Upper lobe of right lung (tissue), 1 donor: ENCODE measurements around the gene IL1RN. TPM values are rescaled to one million over a fixed set of nuclear protein-coding genes. Genes with fewer than 3 reads are reported as not detected.

Experiments used
- ATAC-seq: fragments of 200-7000 bp; cut with Tn5 transposase; one replicate; pipeline ENCODE4 v1.9.1; 2020; ENCODE audit warnings: mild to moderate bottlenecking, moderate library complexity
- DNase-seq: peaks from one replicate; pipeline ENCODE4 v3.0.0-alpha.2; 2020
- H3K27ac ChIP-seq: fragments of 200-600 bp; one replicate; pipeline ENCODE4 v1.8.0; 2022
- H3K27me3 ChIP-seq: fragments of 200-600 bp; one replicate; pipeline ENCODE4 v1.8.0; 2022; ENCODE audit warnings: mild to moderate bottlenecking
- H3K36me3 ChIP-seq: fragments of 200-600 bp; one replicate; pipeline ENCODE4 v1.8.0; 2022
- H3K4me1 ChIP-seq: fragments of 200-600 bp; one replicate; pipeline ENCODE4 v1.8.0; 2022
- H3K4me3 ChIP-seq: fragments of 200-600 bp; one replicate; pipeline ENCODE4 v1.8.0; 2022; ENCODE audit warnings: mild to moderate bottlenecking
- H3K9me3 ChIP-seq: fragments of 200-600 bp; one replicate; pipeline ENCODE4 v1.8.0; 2022
- CTCF ChIP-seq: fragments of 200-600 bp; IDR thresholded peaks from one replicate; pipeline ENCODE4 v1.8.0; 2022; ENCODE audit warnings: antibody characterized with exemption
- intact Hi-C: fragments of 100-400 bp; cut with DNase I; formaldehyde crosslinking; loops from one replicate; pipeline ENCODE4 v1.11.0; 2022
- total RNA-seq: library from RNA; stranded (reverse); fragmentation: NEBNext Ultra II Directional; extraction: Animal tissue kit (Norgen Biotek cat#: 25700); gene quantifications from one replicate; pipeline ENCODE4 v1.2.1, GENCODE V29; 2021
- donor health status: DM: no; HTN: yes; CAD: no; lungs with severe emphysema.

The IL1RN gene
- total RNA-seq, 1 donor from 2014 or later: 41.7 TPM

- intact Hi-C loops: no loop called here
- no peak for TF ChIP-seq CTCF
- Histone ChIP-seq H3K9me3 (no peaks in the 10 kb centered on the region), H3K4me1 (peaks cover 10% of the 10 kb centered on the region), H3K27ac (no peak overlapping the region), H3K27me3 (no peaks in the 10 kb centered on the region), H3K4me3 (no peak overlapping the region), H3K36me3 (no peaks in the 10 kb centered on the region)
- DNase-seq: no peak
- no peak for ATAC-seq
These were observed 33.6 kb downstream of the IL1RN start for GRCh38 chr2:113160962-113161361.

GRCh38 chr2:113162173-113162572 lies 34.8 kb downstream of the IL1RN start:
- Histone ChIP-seq H3K27ac (no peak overlapping the region), H3K36me3 (no peaks in the 10 kb centered on the region), H3K4me1 (peaks cover 17% of the 10 kb centered on the region), H3K9me3 (no peaks in the 10 kb centered on the region), H3K4me3 (no peak overlapping the region), H3K27me3 (no peaks in the 10 kb centered on the region)
- intact Hi-C loops: no loop called here
- no peak for ATAC-seq
- TF ChIP-seq CTCF: no peak
- DNase-seq: no peak

GRCh38 chr2:113162869-113163268 lies 35.5 kb downstream of the IL1RN start:
- ATAC-seq (no peak), DNase-seq (no peak)
- no peak for TF ChIP-seq CTCF
- Histone ChIP-seq H3K9me3 (no peaks in the 10 kb centered on the region), H3K4me3 (no peak overlapping the region), H3K4me1 (peaks cover 21% of the 10 kb centered on the region), H3K36me3 (no peaks in the 10 kb centered on the region), H3K27ac (no peak overlapping the region), H3K27me3 (no peaks in the 10 kb centered on the region)
- intact Hi-C loops: no loop called here

GRCh38 chr2:113164215-113164929 lies 37.0 kb downstream of the IL1RN start:
- Histone ChIP-seq H3K36me3 (no peaks in the 10 kb centered on the region), H3K4me1 (peaks cover 11% of the 10 kb centered on the region), H3K4me3 (no peak overlapping the region), H3K27me3 (no peaks in the 10 kb centered on the region), H3K27ac (no peak overlapping the region), H3K9me3 (no peaks in the 10 kb centered on the region)
- no peak for TF ChIP-seq CTCF
- intact Hi-C loops: no loop called here
- ATAC-seq: no peak
- DNase-seq: no peak

- no peaks in the 10 kb centered on the region for H3K9me3 ChIP-seq
- H3K4me1 ChIP-seq: peaks cover 11% of the 10 kb centered on the region
- H3K27ac ChIP-seq: no peak overlapping the region
- DNase-seq (no peak), ATAC-seq (peak; percentile 73)
- intact Hi-C loops: no loop called here
- H3K27me3 ChIP-seq: no peaks in the 10 kb centered on the region
- no peaks in the 10 kb centered on the region for H3K36me3 ChIP-seq
- no peak for TF ChIP-seq CTCF
- no peak overlapping the region for H3K4me3 ChIP-seq
These were observed 37.7 kb downstream of the IL1RN start for GRCh38 chr2:113164930-113165585.
